ENCODE measurements around the gene SLC4A11. TPM values are rescaled to one million over a fixed set of nuclear protein-coding genes. Genes with fewer than 3 reads are reported as not detected.
"Not testable (repeated sequence)": the region's sequence is repeated elsewhere in the genome, so short reads cannot be mapped to it uniquely, and the experiment has no call there.

Gene SLC4A11
- polyA plus RNA-seq, 4 donors, result 0.42 to 4.2 (median 2.1) TPM

- DNase-seq (ENCODE audit: low read depth in 4 of 4, low spot score in 3 of 4), result peak; percentile 72 to 77 (median 73)
Measured at GRCh38 chr20:3204124-3204794, 34.7 kb downstream of the SLC4A11 start, which contains the start of gene DDRGK1. TSS of gene DDRGK1 (minus strand) at chr20:3204682. CDS start at chr20:3204627, 55 bp downstream.

- no peak for DNase-seq (ENCODE audit: low read depth in 4 of 4, low spot score in 3 of 4)
Measured at GRCh38 chr20:3203315-3204123, 35.5 kb downstream of the SLC4A11 start.

- no peak for DNase-seq (ENCODE audit: low read depth in 4 of 4, low spot score in 3 of 4)
Measured at GRCh38 chr20:3202965-3203314, 36.0 kb downstream of the SLC4A11 start.

GRCh38 chr20:3199976-3200755 lies 38.8 kb downstream of the SLC4A11 start:
- DNase-seq (ENCODE audit: low read depth in 4 of 4, low spot score in 3 of 4), result no peak

GRCh38 chr20:3199206-3199605 lies 39.8 kb downstream of the SLC4A11 start:
- no peak for DNase-seq (ENCODE audit: low read depth in 4 of 4, low spot score in 3 of 4)

- DNase-seq (ENCODE audit: low read depth in 4 of 4, low spot score in 3 of 4), result no peak
Measured at GRCh38 chr20:3195590-3196237, 43.3 kb downstream of the SLC4A11 start.

DNA sequence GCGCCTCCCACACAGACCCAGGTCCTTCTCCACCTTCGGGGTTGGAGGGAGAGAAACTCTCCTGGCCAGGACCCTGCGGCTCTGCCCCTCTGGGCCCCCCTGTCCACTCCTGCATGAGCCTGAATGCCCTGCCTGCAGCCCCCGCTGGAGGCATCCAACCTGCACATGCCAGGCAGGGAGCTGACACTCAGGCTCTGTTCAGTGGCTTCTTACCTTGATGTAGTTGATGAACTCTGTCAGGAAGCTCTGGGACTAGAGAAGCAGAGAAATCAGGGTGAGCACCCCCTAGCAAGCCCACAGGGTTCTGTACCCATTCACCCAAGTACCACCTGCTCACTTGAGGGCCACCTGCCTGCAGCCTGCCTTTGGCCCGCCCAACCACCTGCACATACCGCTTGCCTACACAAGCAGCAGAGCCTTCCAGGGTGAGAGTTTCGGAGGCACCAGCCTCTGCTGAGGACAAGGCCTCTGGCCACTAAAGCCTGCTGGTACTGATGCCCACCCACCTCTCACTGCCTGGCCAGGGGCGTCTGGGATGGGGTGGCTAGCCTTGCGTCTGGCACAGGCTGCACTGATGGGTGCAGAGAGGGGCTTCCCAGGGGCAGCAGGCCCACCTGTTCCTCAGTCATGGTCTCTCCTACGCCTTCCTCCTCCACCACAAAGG lies 44.2 kb downstream of the SLC4A11 start:
- no peak for DNase-seq (ENCODE audit: low read depth in 4 of 4, low spot score in 3 of 4)

GRCh38 chr20:3193806-3194616 lies 45.0 kb downstream of the SLC4A11 start:
- no peak for DNase-seq (ENCODE audit: low read depth in 4 of 4, low spot score in 3 of 4)

GRCh38 chr20:3192226-3193015 lies 46.6 kb downstream of the SLC4A11 start:
- DNase-seq (ENCODE audit: low read depth in 4 of 4, low spot score in 3 of 4), result no peak

GRCh38 chr20:3190681-3191111 lies 48.3 kb downstream of the SLC4A11 start:
- no peak for DNase-seq (ENCODE audit: low read depth in 4 of 4, low spot score in 3 of 4)

- no peak for DNase-seq (ENCODE audit: low read depth in 4 of 4, low spot score in 3 of 4)
Measured at GRCh38 chr20:3189561-3190131, 49.3 kb downstream of the SLC4A11 start.

DNA sequence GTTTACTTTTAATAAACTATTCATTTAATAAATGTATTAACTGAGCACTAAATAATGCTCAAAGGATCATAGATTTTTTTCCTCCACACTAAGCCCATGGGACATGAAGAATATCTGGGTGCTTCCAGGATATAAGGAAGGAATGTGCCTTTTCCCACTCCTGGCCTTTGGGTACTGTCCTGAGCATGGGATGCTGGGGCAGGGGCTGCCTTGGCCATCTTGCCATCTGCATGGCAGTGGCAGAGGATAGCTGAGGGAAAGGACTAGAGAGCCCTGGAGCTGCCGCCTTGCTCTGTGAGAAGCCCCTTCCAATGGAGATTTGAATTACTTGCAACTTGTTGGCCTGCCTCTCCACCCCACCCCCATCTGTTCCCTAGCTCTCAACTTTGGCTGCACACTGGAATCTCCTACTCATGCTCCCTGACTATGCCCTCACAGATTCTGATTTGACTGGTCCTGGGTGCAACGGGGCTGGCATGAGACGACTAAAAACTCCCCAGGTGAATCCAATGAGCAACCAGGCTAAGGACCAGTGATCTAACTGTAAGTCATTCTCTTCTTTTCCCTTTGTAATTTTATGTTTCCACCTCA lies 50.1 kb downstream of the SLC4A11 start:
- DNase-seq (ENCODE audit: low read depth in 4 of 4, low spot score in 3 of 4), result no peak

DNA sequence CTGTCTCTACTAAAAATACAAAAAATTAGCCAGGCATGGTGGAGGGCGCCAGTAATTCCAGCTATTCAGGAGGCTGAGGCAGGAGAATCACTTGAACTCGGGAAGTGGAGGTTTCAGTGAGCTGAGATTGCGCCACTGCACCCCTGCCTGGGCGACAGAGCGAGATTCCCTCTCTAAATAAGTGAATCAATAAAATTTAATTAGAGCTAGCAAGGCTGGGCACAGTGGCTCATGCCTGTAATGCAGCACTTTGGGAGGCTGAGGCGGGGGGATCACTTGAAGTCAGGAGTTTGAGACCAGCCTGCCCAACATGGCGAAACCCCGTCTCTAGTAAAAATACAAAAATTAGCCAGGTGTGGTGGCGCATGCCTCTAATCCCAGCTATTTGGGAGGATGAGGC lies 51.1 kb downstream of the SLC4A11 start:
- not testable (repeated sequence) for DNase-seq (ENCODE audit: low read depth in 4 of 4, low spot score in 3 of 4)

DNA sequence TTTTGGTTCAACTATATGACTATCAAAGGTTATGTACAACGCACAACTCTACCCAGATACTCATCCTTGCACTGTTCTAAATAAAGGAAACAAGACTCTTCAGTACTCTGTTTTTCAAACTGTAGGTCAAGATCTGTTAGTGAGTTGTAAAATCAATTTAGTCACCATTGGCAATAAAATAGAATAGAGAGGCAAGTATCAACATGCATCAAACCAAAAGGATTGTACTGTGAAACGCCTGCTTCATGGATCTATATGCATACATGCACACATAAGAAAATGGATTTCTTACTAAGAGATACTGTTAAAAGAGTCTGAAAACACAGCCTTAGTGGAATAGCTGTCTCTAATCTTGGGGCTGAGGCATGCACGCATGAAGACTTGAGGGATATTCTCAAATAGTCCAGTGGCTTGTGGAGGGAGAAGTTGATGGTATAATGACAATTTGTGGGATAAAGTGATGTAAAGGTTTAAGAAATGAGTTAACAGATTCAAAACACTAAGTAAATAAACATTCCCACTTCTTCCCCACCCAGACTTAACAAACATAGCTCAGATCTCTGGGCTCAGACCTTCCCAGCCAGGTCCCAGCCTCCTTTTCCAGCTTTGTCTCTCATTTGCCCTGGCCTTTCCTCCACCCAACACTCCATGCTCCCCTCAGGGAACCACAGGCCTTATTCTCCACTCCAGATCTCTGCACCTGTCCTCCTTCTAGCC lies 54.9 kb downstream of the SLC4A11 start:
- DNase-seq (ENCODE audit: low read depth in 4 of 4, low spot score in 3 of 4), result no peak

DNA sequence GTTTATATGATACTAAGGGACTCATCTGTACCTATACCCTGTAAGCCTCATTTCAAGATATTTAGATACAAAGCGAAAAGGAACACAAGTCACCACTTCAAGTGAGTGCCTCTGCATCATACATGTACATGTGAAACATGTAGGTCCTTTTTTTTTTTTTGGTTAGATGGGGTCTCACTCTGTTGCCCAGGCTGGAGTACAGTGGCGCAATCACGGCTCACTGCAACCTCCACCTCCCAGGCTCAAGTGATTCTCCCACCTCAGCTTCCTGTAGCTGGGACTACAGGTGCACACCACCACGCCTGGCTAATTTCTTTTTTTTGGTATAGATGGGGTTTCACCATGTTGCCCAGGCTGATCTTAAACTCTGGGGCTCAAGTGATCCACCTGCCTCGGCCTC lies 56.6 kb downstream of the SLC4A11 start:
- not testable (repeated sequence) for DNase-seq (ENCODE audit: low read depth in 4 of 4, low spot score in 3 of 4)

- no peak for DNase-seq (ENCODE audit: low read depth in 4 of 4, low spot score in 3 of 4)
Measured at GRCh38 chr20:3181270-3181669, 57.7 kb downstream of the SLC4A11 start.

GRCh38 chr20:3180319-3180718 lies 58.7 kb downstream of the SLC4A11 start:
- DNase-seq (ENCODE audit: low read depth in 4 of 4, low spot score in 3 of 4), result no peak
